ENCODE results near the gene JMJD6.
A peak's percentile ranks its signal among the peaks of the same experiment; 100 is the strongest.
"Not testable (repeated sequence)": the region's sequence is repeated elsewhere in the genome, so short reads cannot be mapped to it uniquely, and the experiment has no call there.

Gene JMJD6

GRCh38 chr17:76737082-76737675, 10.8 kb upstream of the JMJD6 start, which contains the start of gene SRSF2:
SRSF2 (minus strand) TSS chr17:76737331; CDS start chr17:76737160, 171 bp downstream.
- DNase-seq (ENCODE audit: extremely low read depth in 1 of 2, low read depth in 1 of 2), result peak; percentile 95 to 97

GRCh38 chr17:76736349-76737081, 10.1 kb upstream of the JMJD6 start:
- DNase-seq (ENCODE audit: extremely low read depth in 1 of 2, low read depth in 1 of 2), result peak in 1 of 2 donors; percentile 53

- DNase-seq (ENCODE audit: extremely low read depth in 1 of 2, low read depth in 1 of 2), result no peak
These were observed 9.4 kb upstream of the JMJD6 start for GRCh38 chr17:76735586-76736348.

- DNase-seq (ENCODE audit: extremely low read depth in 1 of 2, low read depth in 1 of 2), result no peak
These were observed 8.6 kb upstream of the JMJD6 start for GRCh38 chr17:76735006-76735405.

- DNase-seq (ENCODE audit: extremely low read depth in 1 of 2, low read depth in 1 of 2), result no peak
These were observed 7.9 kb upstream of the JMJD6 start for GRCh38 chr17:76734080-76734840.

GRCh38 chr17:76733618-76733957, 7.2 kb upstream of the JMJD6 start:
- no peak for DNase-seq (ENCODE audit: extremely low read depth in 1 of 2, low read depth in 1 of 2)

GRCh38 chr17:76732734-76733617, 6.6 kb upstream of the JMJD6 start:
- no peak for DNase-seq (ENCODE audit: extremely low read depth in 1 of 2, low read depth in 1 of 2)

DNA sequence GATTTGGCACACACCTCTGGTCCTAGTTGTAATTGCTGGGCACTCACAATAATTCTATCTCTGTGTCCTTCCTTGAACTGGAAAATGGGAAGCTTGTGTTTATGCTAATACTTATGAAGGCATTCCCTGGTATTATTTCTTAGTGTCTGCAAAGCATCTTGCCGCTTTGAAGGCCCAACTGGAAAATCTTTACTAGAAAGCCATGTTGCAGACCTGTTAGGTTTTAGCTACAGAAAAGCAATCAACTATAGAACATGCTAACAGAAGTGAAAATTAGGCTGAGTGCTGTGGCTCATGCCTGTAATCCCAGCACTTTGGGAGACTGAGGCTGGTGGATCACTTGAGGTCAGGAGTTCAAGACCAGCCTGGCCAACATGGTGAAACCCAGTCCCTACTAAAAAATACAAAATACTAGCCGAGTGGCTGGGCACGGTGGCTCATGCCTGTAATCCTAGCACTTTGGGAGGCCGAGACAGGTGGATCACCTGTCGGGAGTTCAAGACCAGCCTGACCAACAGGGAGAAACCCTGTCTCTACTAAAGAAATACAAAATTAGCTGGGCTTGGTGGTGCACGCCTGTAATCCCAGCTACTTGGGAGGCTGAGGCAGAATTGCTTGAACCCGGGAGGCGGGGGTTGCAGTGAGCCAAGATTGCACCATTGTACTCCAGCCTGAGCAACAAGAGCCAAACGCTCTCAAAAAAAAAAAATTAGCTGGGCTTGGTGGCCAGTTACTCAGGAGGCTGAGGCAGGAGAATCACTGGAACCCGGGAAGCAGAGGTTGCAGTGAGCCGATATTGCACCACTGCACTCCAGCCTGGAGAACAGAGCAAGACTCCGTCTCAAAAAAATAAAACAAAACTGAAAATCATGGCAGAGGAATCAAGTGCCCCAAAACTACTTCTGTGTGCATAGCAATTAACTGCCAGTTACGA, 5.7 kb upstream of the JMJD6 start:
- not testable (repeated sequence) for DNase-seq (ENCODE audit: extremely low read depth in 1 of 2, low read depth in 1 of 2)

DNA sequence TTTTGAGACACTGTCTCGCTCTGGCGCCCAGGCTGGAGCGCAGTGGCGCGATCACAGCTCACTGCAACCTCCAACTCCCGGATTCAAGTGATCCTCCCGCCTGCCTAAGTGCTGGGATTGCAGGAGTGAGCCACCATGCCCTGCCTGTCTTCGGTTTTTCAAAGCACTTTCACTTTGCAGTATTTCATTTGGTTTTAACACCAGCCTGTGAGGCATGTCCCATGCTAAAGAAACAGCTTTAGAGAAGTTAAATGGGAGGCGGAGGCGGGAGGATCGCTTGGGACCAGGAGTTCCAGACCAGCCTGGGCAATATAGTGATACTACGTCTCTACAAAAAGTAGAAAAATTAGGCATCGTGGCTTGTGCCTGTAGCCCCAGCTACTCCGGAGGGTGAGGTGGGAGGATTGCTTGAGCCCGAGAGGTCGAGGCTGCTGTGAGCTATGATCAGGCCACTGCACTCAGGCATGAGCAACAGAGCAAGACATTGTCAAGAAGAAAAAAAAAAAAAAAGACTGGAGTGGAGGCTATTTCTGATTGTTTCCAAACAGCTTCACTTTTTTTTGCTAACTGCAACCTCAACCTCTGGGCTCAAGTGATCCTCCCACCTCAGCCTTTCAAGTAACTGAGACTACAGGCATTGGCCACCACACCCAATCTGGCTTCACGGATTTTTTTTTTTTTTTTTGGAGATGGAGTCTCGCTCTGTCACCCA, 1.5 kb upstream of the JMJD6 start:
- DNase-seq (ENCODE audit: extremely low read depth in 1 of 2, low read depth in 1 of 2), result no peak

- peak; percentile 49 to 88 for DNase-seq (ENCODE audit: extremely low read depth in 1 of 2, low read depth in 1 of 2)
These were observed 641 bp upstream of the JMJD6 start, which contains the start of gene METTL23 for GRCh38 chr17:76726776-76727718. METTL23 (plus strand) TSS chr17:76726839; CDS start chr17:76729711, 2,872 bp downstream.

GRCh38 chr17:76725580-76726230, 701 bp downstream of the JMJD6 start:
- DNase-seq (ENCODE audit: extremely low read depth in 1 of 2, low read depth in 1 of 2), result peak; percentile 37 to 50

- no peak for DNase-seq (ENCODE audit: extremely low read depth in 1 of 2, low read depth in 1 of 2)
These were observed 2.6 kb downstream of the JMJD6 start for GRCh38 chr17:76723812-76724211.

DNA sequence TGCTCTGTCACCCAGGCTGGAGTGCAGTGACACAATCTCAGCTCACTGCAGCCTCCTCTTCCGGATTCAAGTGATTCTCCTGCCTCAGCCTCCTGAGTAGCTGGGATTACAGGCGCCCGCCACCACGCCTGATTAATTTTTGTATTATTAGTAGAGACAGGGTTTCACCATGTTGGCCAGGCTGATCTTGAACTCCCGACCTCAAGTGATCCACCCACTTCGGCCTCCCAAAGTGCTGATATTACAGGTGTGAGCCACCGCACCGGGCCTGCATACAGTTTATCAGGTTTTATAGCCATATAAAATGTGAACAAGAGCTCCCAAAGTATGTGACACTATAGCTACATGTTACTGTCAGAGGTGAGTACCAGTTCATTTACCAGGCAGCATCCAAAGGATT, 3.4 kb downstream of the JMJD6 start:
- DNase-seq (ENCODE audit: extremely low read depth in 1 of 2, low read depth in 1 of 2), result not testable (repeated sequence)

GRCh38 chr17:76722279-76722678, 4.1 kb downstream of the JMJD6 start:
- DNase-seq (ENCODE audit: extremely low read depth in 1 of 2, low read depth in 1 of 2), result no peak

DNA sequence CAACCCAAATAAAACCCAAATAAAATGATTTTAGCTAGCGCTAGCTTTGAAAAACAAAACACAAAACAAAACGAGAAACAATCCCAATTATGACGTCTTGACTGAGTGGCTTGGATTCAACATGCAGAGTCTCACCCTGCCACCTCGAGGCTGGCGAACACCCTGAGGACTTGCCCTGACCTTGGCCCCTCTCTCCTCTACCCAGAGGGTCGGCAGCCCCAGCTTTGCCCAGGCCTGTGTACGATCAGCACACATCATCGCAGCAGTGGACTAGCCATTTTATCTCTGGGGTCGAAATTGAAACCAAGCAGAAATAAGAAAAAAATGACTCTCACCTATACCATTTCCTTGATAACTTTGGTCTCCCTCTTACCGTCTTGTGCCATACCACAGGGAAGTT, 4.9 kb downstream of the JMJD6 start:
- DNase-seq (ENCODE audit: extremely low read depth in 1 of 2, low read depth in 1 of 2), result no peak

- DNase-seq (ENCODE audit: extremely low read depth in 1 of 2, low read depth in 1 of 2), result no peak
These were observed 5.5 kb downstream of the JMJD6 start for GRCh38 chr17:76720941-76721340.

DNA sequence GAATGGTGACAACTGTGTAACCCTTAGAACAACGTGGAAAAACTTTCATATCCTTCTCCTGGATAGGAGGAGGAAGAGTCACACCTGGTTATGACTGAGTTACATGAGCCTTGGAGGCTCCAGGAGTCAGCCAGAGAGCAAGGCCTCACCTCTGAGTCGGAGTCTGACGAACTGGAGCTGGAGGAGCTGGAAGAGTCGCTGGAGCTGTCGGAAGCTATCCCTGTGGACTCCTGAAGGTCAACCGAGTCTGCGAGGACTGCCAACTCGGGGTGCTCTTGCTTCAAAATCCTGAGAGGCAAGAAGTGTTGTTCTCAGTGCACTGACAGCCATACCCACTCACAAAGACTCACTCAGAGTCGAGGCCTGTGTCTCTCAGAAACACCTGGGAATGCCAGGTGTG, 6.2 kb downstream of the JMJD6 start:
- no peak for DNase-seq (ENCODE audit: extremely low read depth in 1 of 2, low read depth in 1 of 2)

Data from activated CD8-positive, alpha-beta memory T cell treated with anti-CD3 and anti-CD28 coated beads for 1 hour (primary cell).